GM12878 (cell line): Measurements from ENCODE around the gene ERICH4.

Experiments
- ATF3 ChIP-seq: IDR thresholded peaks from 2 replicates; pipeline ENCODE4 v1.6.1; 2011; ENCODE audit warnings: low read depth, mild to moderate bottlenecking, low read length, moderate library complexity, borderline replicate concordance; ENCODE audit errors: extremely low read depth
- BMI1 ChIP-seq: fragments of 450-650 bp; IDR thresholded peaks from 2 replicates; pipeline ENCODE4 v1.6.1; 2016; ENCODE audit warnings: mild to moderate bottlenecking, moderate library complexity, borderline replicate concordance
- CTCF ChIP-seq, 3 experiments: IDR thresholded peaks in 2 of 3; conservative IDR thresholded peaks in 1 of 3; 2 replicates each; pipeline ENCODE4 v1.5.1; 2011; ENCODE audit warnings: low read depth in 3 of 3, low read length in 3 of 3, mild to moderate bottlenecking in 3 of 3, control low read depth in 2 of 3, moderate library complexity in 2 of 3, inconsistent platforms in 1 of 3, mixed read lengths in 1 of 3; ENCODE audit not compliant: control insufficient read depth in 2 of 3, insufficient read depth in 1 of 3; ENCODE audit errors: extremely low read depth in 1 of 3
- EP300 ChIP-seq, 2 experiments: fragments of 150-350 bp in 1 of 2; IDR thresholded peaks; 2 replicates each; pipeline ENCODE4 v1.6.1; 2011 to 2012; ENCODE audit warnings: low read depth in 2 of 2, low read length in 2 of 2, borderline replicate concordance in 1 of 2, improper control_type of control experiment in 1 of 2, inconsistent platforms in 1 of 2; ENCODE audit not compliant: control insufficient read depth in 1 of 2
- GATAD2B ChIP-seq: fragments of 450-650 bp; conservative IDR thresholded peaks from 2 replicates; pipeline ENCODE4 v1.6.1; 2017; ENCODE audit warnings: low read depth, mild to moderate bottlenecking, moderate library complexity
- JUND ChIP-seq: IDR thresholded peaks from 2 replicates; pipeline ENCODE4 v1.6.1; 2012; ENCODE audit warnings: low read depth, mild to moderate bottlenecking, low read length, improper control_type of control experiment, moderate library complexity
- PBX3 ChIP-seq: IDR thresholded peaks from 2 replicates; pipeline ENCODE4 v1.6.1; 2011; ENCODE audit warnings: mild to moderate bottlenecking, low read depth, low read length, moderate library complexity; ENCODE audit not compliant: insufficient replicate concordance
- POLR2A ChIP-seq: IDR thresholded peaks from 2 replicates; pipeline ENCODE4 v1.6.1; 2011; ENCODE audit warnings: low read depth, mild to moderate bottlenecking, low read length
- POLR2AphosphoS5 ChIP-seq: IDR thresholded peaks from 2 replicates; pipeline ENCODE4 v1.6.1; 2011; ENCODE audit warnings: mild to moderate bottlenecking, low read length, inconsistent platforms
- SIN3A ChIP-seq: IDR thresholded peaks from 2 replicates; pipeline ENCODE4 v1.6.1; 2012; ENCODE audit warnings: low read depth, low read length, improper control_type of control experiment
- STAT3 ChIP-seq: IDR thresholded peaks from 2 replicates; pipeline ENCODE4 v1.6.1; 2011; ENCODE audit warnings: low read depth, low read length, improper control_type of control experiment
- ZNF687 ChIP-seq: fragments of 450-650 bp; IDR thresholded peaks from 2 replicates; pipeline ENCODE4 v1.6.1; 2017; ENCODE audit warnings: mild to moderate bottlenecking, moderate library complexity

GRCh38 chr19:41443813-41444455 lies 978 bp downstream of the ERICH4 start:
- TF ChIP-seq GATAD2B (no peak), EP300 (IDR thresholded peaks at IDR 0.05; ENCODE audit: borderline replicate concordance in 1 of 2, control insufficient read depth in 1 of 2, low read depth in 2 of 2, low read length in 2 of 2) (no peak), POLR2AphosphoS5 (no peak), ZNF687 (no peak), JUND (no peak), PBX3 (no peak), POLR2A (no peak), SIN3A (no peak), CTCF (IDR thresholded peaks at IDR 0.05 in 2 of 3, conservative IDR thresholded peaks at IDR 0.05 in 1 of 3; ENCODE audit: control insufficient read depth in 2 of 3, extremely low read depth in 1 of 3, insufficient read depth in 1 of 3, low read depth in 3 of 3, low read length in 3 of 3) (no peak), STAT3 (no peak), BMI1 (no peak), ATF3 (no peak)
